DND-41 (cell line): Measurements from ENCODE around the gene DUSP12.
A peak's percentile ranks its signal among the peaks of the same experiment; 100 is the strongest.

Source experiments
- CTCF ChIP-seq: IDR thresholded peaks from 2 replicates; pipeline ENCODE4 v1.5.1; 2012; ENCODE audit warnings: borderline replicate concordance, low read length, moderate library complexity, mild to moderate bottlenecking; ENCODE audit not compliant: poor library complexity, severe bottlenecking; ENCODE audit errors: extremely low read depth
- EZH2 ChIP-seq: IDR thresholded peaks from 3 replicates; pipeline ENCODE4 v1.6.1; 2012; ENCODE audit warnings: borderline replicate concordance, low read depth, mild to moderate bottlenecking, moderate library complexity, low read length, inconsistent platforms; ENCODE audit not compliant: severe bottlenecking

- no peak for TF ChIP-seq CTCF
- TF ChIP-seq EZH2, result peak; percentile 73
Observed at GRCh38 chr1:161726473-161727255, 22.9 kb upstream of the DUSP12 start.
